ENCODE data around the gene OPCML.

DNA sequence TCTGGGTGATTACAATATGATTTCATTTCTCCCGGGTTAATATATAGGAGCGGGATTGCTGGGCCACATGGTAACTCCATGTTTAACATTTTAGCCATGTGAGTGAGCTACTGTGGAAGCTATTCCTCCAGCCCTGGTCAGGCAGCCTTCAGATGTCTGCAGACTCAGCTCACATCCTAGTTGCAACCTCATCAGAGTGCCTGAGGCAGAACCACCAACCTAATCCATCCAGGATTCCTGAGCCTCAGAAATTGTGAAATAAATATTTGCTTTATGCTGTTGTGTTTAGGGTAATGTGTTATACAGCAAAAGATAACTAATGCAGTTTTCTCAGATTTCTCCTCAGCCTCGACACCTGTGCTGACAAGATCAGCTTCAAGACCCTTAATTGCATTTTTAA lies 676.8 kb downstream of the OPCML start:
- no peak for TF ChIP-seq POLR2A (IDR thresholded peaks at IDR 0.05)
- TF ChIP-seq, protein P1, sequence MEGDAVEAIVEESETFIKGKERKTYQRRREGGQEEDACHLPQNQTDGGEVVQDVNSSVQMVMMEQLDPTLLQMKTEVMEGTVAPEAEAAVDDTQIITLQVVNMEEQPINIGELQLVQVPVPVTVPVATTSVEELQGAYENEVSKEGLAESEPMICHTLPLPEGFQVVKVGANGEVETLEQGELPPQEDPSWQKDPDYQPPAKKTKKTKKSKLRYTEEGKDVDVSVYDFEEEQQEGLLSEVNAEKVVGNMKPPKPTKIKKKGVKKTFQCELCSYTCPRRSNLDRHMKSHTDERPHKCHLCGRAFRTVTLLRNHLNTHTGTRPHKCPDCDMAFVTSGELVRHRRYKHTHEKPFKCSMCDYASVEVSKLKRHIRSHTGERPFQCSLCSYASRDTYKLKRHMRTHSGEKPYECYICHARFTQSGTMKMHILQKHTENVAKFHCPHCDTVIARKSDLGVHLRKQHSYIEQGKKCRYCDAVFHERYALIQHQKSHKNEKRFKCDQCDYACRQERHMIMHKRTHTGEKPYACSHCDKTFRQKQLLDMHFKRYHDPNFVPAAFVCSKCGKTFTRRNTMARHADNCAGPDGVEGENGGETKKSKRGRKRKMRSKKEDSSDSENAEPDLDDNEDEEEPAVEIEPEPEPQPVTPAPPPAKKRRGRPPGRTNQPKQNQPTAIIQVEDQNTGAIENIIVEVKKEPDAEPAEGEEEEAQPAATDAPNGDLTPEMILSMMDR (IDR thresholded peaks at IDR 0.05) = no peak

Measured in prostate gland (tissue), 2 donors.